ENCODE results near the gene POLG2.

The POLG2 gene

DNA sequence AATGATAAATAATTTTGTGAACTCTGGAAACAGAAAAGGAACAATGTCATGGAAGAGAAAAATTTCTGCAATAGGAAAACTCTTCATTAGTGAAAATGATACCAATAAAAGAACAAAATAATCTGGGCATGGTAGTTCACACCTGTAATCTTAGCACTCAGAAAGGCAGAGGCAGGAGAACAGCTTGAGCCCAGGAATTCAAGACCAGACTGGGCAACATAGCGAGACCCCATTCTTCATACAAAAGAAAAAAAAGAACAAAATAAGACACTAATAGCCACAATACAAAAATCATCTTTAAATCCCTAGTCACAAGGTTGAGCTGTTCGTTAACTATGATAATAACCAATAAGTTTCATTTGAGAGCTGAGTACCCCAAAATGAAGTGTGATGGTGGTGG, 8.6 kb downstream of the POLG2 start:
- TF ChIP-seq EZH2phosphoT487 (IDR thresholded peaks at IDR 0.05; ENCODE audit: borderline replicate concordance), result no peak
- TF ChIP-seq, protein P1, sequence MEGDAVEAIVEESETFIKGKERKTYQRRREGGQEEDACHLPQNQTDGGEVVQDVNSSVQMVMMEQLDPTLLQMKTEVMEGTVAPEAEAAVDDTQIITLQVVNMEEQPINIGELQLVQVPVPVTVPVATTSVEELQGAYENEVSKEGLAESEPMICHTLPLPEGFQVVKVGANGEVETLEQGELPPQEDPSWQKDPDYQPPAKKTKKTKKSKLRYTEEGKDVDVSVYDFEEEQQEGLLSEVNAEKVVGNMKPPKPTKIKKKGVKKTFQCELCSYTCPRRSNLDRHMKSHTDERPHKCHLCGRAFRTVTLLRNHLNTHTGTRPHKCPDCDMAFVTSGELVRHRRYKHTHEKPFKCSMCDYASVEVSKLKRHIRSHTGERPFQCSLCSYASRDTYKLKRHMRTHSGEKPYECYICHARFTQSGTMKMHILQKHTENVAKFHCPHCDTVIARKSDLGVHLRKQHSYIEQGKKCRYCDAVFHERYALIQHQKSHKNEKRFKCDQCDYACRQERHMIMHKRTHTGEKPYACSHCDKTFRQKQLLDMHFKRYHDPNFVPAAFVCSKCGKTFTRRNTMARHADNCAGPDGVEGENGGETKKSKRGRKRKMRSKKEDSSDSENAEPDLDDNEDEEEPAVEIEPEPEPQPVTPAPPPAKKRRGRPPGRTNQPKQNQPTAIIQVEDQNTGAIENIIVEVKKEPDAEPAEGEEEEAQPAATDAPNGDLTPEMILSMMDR (conservative IDR thresholded peaks at IDR 0.05; ENCODE audit: low read length), result no peak
- Histone ChIP-seq H3K27me3 (ENCODE audit: insufficient read depth, low read length, poor library complexity, severe bottlenecking) (no peaks in the 10 kb centered on the region), H3K36me3 (ENCODE audit: insufficient read depth, low read length) (peaks cover 14% of the 10 kb centered on the region; the same call in 1 of the 2 replicates), H3K79me2 (ENCODE audit: insufficient read depth, low read length) (peaks cover 11% of the 10 kb centered on the region; the same call in 1 of the 2 replicates), H2AFZ (ENCODE audit: low read length) (no peak overlapping the region), H3K4me3 (ENCODE audit: low read length, poor library complexity, severe bottlenecking) (no peak overlapping the region), H3K9me2 (replicated peaks; ENCODE audit: low read depth, low read length) (no peaks in the 10 kb centered on the region), H3K4me1 (ENCODE audit: insufficient read depth, low read length, poor library complexity, severe bottlenecking) (peaks cover 16% of the 10 kb centered on the region), H3K4me2 (ENCODE audit: low read depth, low read length, poor library complexity, severe bottlenecking) (no peak overlapping the region), H4K20me1 (ENCODE audit: insufficient read depth, low read length, poor library complexity, severe bottlenecking) (peaks cover 6% of the 10 kb centered on the region), H3K9ac (ENCODE audit: low read depth, low read length, poor library complexity, severe bottlenecking) (no peak overlapping the region), H3K9me3 (ENCODE audit: insufficient read depth, low read depth, low read length) (no peaks in the 10 kb centered on the region), H3F3A (ENCODE audit: low read depth) (no peaks in the 10 kb centered on the region)

DNA sequence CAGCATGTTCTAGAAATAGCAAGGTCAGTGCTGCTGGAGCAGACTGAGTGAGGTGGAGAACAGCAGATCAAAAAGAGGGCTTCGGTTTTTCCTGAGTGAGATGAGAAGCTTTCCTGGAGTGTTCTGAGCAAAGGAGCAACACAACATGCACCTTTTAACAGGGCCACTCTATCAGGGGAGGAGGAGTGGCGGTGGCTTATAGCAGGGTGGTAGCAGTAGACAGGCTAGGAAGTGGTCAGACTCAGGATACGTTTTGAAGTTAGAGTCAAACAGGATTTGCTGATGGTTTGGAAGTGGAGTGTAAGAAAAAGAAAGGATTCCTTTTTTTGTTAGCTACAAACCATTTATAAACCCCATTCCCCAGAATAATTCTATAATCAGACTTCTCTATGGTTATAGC, 12.5 kb downstream of the POLG2 start:
- no peaks in the 10 kb centered on the region for H3K27me3 ChIP-seq (ENCODE audit: insufficient read depth, low read length, poor library complexity, severe bottlenecking)
- no peaks in the 10 kb centered on the region for H3K79me2 ChIP-seq (ENCODE audit: insufficient read depth, low read length)
- no peak overlapping the region for H3K4me3 ChIP-seq (ENCODE audit: low read length, poor library complexity, severe bottlenecking)
- H3K4me2 ChIP-seq (ENCODE audit: low read depth, low read length, poor library complexity, severe bottlenecking), result peak overlapping the region; percentile 30
- no peak overlapping the region for H3K9ac ChIP-seq (ENCODE audit: low read depth, low read length, poor library complexity, severe bottlenecking)
- H3K9me2 ChIP-seq (replicated peaks; ENCODE audit: low read depth, low read length), result no peaks in the 10 kb centered on the region
- no peaks in the 10 kb centered on the region for H3F3A ChIP-seq (ENCODE audit: low read depth)
- no peaks in the 10 kb centered on the region for H4K20me1 ChIP-seq (ENCODE audit: insufficient read depth, low read length, poor library complexity, severe bottlenecking)
- H2AFZ ChIP-seq (ENCODE audit: low read length), result no peak overlapping the region
- H3K36me3 ChIP-seq (ENCODE audit: insufficient read depth, low read length), result 0 out of 2 replicates have a peak, but pooled peaks cover 7% of the 10 kb centered on the region
- peaks cover 8% of the 10 kb centered on the region for H3K4me1 ChIP-seq (ENCODE audit: insufficient read depth, low read length, poor library complexity, severe bottlenecking)
- TF ChIP-seq, protein P1 (conservative IDR thresholded peaks at IDR 0.05; ENCODE audit: low read length), result no peak
- TF ChIP-seq EZH2phosphoT487 (IDR thresholded peaks at IDR 0.05; ENCODE audit: borderline replicate concordance), result no peak
- H3K9me3 ChIP-seq (ENCODE audit: insufficient read depth, low read depth, low read length), result no peaks in the 10 kb centered on the region

DNA sequence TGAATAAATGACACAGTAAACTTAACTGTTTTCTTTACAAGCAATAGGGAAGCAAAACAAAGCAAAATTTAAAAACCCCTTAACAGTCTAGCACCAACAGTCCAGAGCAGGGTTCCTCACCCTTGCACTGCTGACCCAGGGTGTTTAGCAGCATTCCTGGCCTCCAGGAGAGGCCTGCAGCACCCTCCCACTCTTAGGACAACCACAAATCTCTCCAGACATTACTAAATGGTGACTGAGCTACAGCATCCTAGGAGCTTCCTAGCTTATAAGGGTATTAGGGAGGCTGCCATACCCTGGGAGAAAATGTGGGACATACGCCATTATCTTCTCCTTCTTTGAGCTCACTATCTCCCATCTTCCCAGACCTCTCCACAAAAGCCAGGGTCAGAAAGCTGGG, 15.9 kb downstream of the POLG2 start:
- H4K20me1 ChIP-seq (ENCODE audit: insufficient read depth, low read length, poor library complexity, severe bottlenecking), result no peaks in the 10 kb centered on the region
- 0 out of 2 replicates have a peak, but pooled peaks cover 6% of the 10 kb centered on the region for H3K36me3 ChIP-seq (ENCODE audit: insufficient read depth, low read length)
- no peaks in the 10 kb centered on the region for H3K9me2 ChIP-seq (replicated peaks; ENCODE audit: low read depth, low read length)
- H3F3A ChIP-seq (ENCODE audit: low read depth), result no peaks in the 10 kb centered on the region
- H3K9me3 ChIP-seq (ENCODE audit: insufficient read depth, low read depth, low read length), result no peaks in the 10 kb centered on the region
- no peaks in the 10 kb centered on the region for H3K79me2 ChIP-seq (ENCODE audit: insufficient read depth, low read length)
- no peak overlapping the region for H3K9ac ChIP-seq (ENCODE audit: low read depth, low read length, poor library complexity, severe bottlenecking)
- H3K4me2 ChIP-seq (ENCODE audit: low read depth, low read length, poor library complexity, severe bottlenecking), result no peak overlapping the region
- TF ChIP-seq, protein P1 (conservative IDR thresholded peaks at IDR 0.05; ENCODE audit: low read length), result no peak
- TF ChIP-seq EZH2phosphoT487 (IDR thresholded peaks at IDR 0.05; ENCODE audit: borderline replicate concordance), result no peak
- H3K4me3 ChIP-seq (ENCODE audit: low read length, poor library complexity, severe bottlenecking), result no peak overlapping the region
- no peak overlapping the region for H2AFZ ChIP-seq (ENCODE audit: low read length)
- H3K4me1 ChIP-seq (ENCODE audit: insufficient read depth, low read length, poor library complexity, severe bottlenecking), result peaks cover 8% of the 10 kb centered on the region
- H3K27me3 ChIP-seq (ENCODE audit: insufficient read depth, low read length, poor library complexity, severe bottlenecking), result no peaks in the 10 kb centered on the region
